Spleen (tissue), 11 donors: ENCODE data around the gene KIF1A. TPM values are rescaled to one million over a fixed set of nuclear protein-coding genes. Genes with fewer than 3 reads are reported as not detected.
"Not testable (repeated sequence)": the region's sequence is repeated elsewhere in the genome, so short reads cannot be mapped to it uniquely, and the experiment has no call there.

Source experiments
- DNase-seq: peaks from one replicate; pipeline ENCODE4 v3.0.0-alpha.2; 2020
- H3K27ac ChIP-seq, 8 donors: fragments of 200-600 bp; sonication (generic) in 7 of 8; 1 replicate in 4 of 8; 2 replicates in 4 of 8; pipeline versions ENCODE4 v1.5.0 to v1.8.0; 2016 to 2021; ENCODE audit warnings: inconsistent platforms in 4 of 8, mild to moderate bottlenecking in 4 of 8, moderate library complexity in 1 of 8
- H3K27me3 ChIP-seq, 7 donors: fragments of 200-600 bp; sonication (generic) in 6 of 7; replicated peaks in 1 of 7; 1 replicate in 4 of 7; 2 replicates in 3 of 7; pipeline versions ENCODE4 v1.5.0 to v1.8.0; 2016 to 2021; ENCODE audit warnings: inconsistent platforms in 3 of 7, mild to moderate bottlenecking in 1 of 7
- H3K36me3 ChIP-seq, 6 donors: fragments of 200-600 bp; sonication (generic) in 5 of 6; 1 replicate in 4 of 6; 2 replicates in 2 of 6; pipeline versions ENCODE4 v1.5.0 to v1.8.0; 2016 to 2021; ENCODE audit warnings: inconsistent platforms in 2 of 6
- H3K4me1 ChIP-seq, 6 donors: fragments of 200-600 bp; sonication (generic) in 5 of 6; 1 replicate in 3 of 6; 2 replicates in 3 of 6; pipeline versions ENCODE4 v1.5.0 to v1.8.0; 2016 to 2021; ENCODE audit warnings: inconsistent platforms in 3 of 6
- H3K4me3 ChIP-seq, 8 donors: fragments of 200-600 bp; sonication (generic) in 7 of 8; 1 replicate in 4 of 8; 2 replicates in 4 of 8; pipeline versions ENCODE4 v1.5.0 to v1.8.0; 2016 to 2021; ENCODE audit warnings: inconsistent platforms in 4 of 8, mild to moderate bottlenecking in 4 of 8, moderate library complexity in 2 of 8
- H3K9me3 ChIP-seq, 8 donors: fragments of 200-600 bp; sonication (generic) in 7 of 8; 1 replicate in 4 of 8; 2 replicates in 4 of 8; pipeline versions ENCODE4 v1.5.0 to v1.8.0; 2016 to 2021; ENCODE audit warnings: inconsistent platforms in 4 of 8
- CTCF ChIP-seq, 11 experiments: fragments of 200-600 bp in 7 of 11; fragments of 450-650 bp in 4 of 11; sonication (generic) in 4 of 11; IDR thresholded peaks in 8 of 11; conservative IDR thresholded peaks in 3 of 11; 1 replicate in 7 of 11; 2 replicates in 4 of 11; pipeline versions ENCODE4 v1.4.0 to v1.8.0; 2016 to 2021; ENCODE audit warnings: antibody characterized with exemption in 11 of 11, inconsistent platforms in 4 of 11, mild to moderate bottlenecking in 1 of 11
- POLR2A ChIP-seq, 3 donors: fragments of 450-650 bp; IDR thresholded peaks; one replicate each; pipeline ENCODE4 v1.5.1; 2017; ENCODE audit warnings: antibody characterized with exemption in 3 of 3, mild to moderate bottlenecking in 1 of 3
- POLR2AphosphoS5 ChIP-seq, 3 donors: sonication (generic); formaldehyde crosslinking; IDR thresholded peaks; one replicate each; pipeline ENCODE4 v1.5.1; 2017; ENCODE audit warnings: antibody characterized with exemption in 3 of 3
- WGBS, 5 donors: extraction: QIAGEN DNeasy Blood & Tissue Kit in 3 of 5; methylation state at CpG; one replicate each; pipeline versions ENCODE4 v1.1.5 to v1.1.7; 2013 to 2018; 5-methylcytosine and 5-hydroxymethylcytosine counted together
- intact Hi-C: fragments of 100-400 bp; cut with DNase I; formaldehyde crosslinking; loops from one replicate; pipeline ENCODE4 v1.15.0; 2023; ENCODE audit warnings: low total_unique reads
- polyA plus RNA-seq, 3 donors: library from polyadenylated mRNA; stranded (reverse); fragments of 200-250 nt; gene quantifications; one replicate each; pipeline ENCODE4 v1.2.1, GENCODE V29; 2013
- total RNA-seq, 7 donors: library from RNA; depleted of rRNA in 3 of 7; stranded (reverse); fragments of >200 nt in 3 of 7; fragmentation: NEBNext Ultra II Directional in 4 of 7; extraction: Animal tissue kit (Norgen Biotek cat#: 25700) in 4 of 7; gene quantifications; one replicate each; pipeline versions ENCODE4 v1.1.0 to v1.2.1, GENCODE V29; 2016 to 2021
- donor health status: healthy with polysubstance abuse.
- donor health status: DM: no; HTN: no; CAD: no; lungs with moderate emphysema.
- donor health status: DM: no; HTN: no; CAD: no.
- donor health status: Bipolar disorder and iron deficiency.
- donor health status: healthy.
- donor health status: DM: no; HTN: no; CAD: no.
- donor health status: DM: yes; HTN: yes; CAD: no.

The KIF1A gene
- total and polyA plus RNA-seq, 10 donors = 0.02 to 2.0 (median 0.55) TPM; not detected in 1

GRCh38 chr2:240692583-240693561, 127.1 kb downstream of the KIF1A start:
- DNase-seq, intact Hi-C loops, H3K36me3 ChIP-seq, H3K27me3 ChIP-seq, H3K4me3 ChIP-seq, H3K4me1 ChIP-seq, H3K27ac ChIP-seq, H3K9me3 ChIP-seq: not testable (repeated sequence)
- 64 to 92% (median 81%) methylated on average over 7 to 16 of the region's 34 CpGs for WGBS, 5 donors

- 86 to 91% (median 86%) methylated on average over 7 to 30 of the region's 37 CpGs for WGBS, 5 donors
- H3K4me1 ChIP-seq, DNase-seq, H3K27ac ChIP-seq, intact Hi-C loops, H3K4me3 ChIP-seq, H3K36me3 ChIP-seq, H3K9me3 ChIP-seq, H3K27me3 ChIP-seq: not testable (repeated sequence)
These were observed 128.2 kb downstream of the KIF1A start, which contains the start of gene AQP12A for GRCh38 chr2:240691631-240692420. AQP12A (plus strand) TSS chr2:240691866; CDS start chr2:240691914, 48 bp downstream.

GRCh38 chr2:240691075-240691427, 129.0 kb downstream of the KIF1A start:
- H3K27me3 ChIP-seq, H3K4me1 ChIP-seq, H3K9me3 ChIP-seq, H3K4me3 ChIP-seq, H3K27ac ChIP-seq, H3K36me3 ChIP-seq, intact Hi-C loops, DNase-seq: not testable (repeated sequence)
- WGBS, 5 donors = 44 to 71% (median 55%) methylated on average over 1 of the region's 2 CpGs; no CpG with 5 or more reads in 2 of the 5 donors

GRCh38 chr2:240690421-240691074, 129.5 kb downstream of the KIF1A start:
- DNase-seq, H3K4me3 ChIP-seq, H3K4me1 ChIP-seq, H3K36me3 ChIP-seq, H3K27ac ChIP-seq, H3K9me3 ChIP-seq, intact Hi-C loops, H3K27me3 ChIP-seq: not testable (repeated sequence)
- WGBS, 5 donors = 53 to 87% (median 73%) methylated on average over 5 to 8 of the region's 18 CpGs

- DNase-seq = no peak
- Histone ChIP-seq H3K9me3 (no peaks in the 10 kb centered on the region), H3K27ac (no peak overlapping the region), H3K4me3 (no peak overlapping the region), H3K4me1 (peaks cover 0 to 5% (median 0%) of the 10 kb centered on the region in 6 donors), H3K36me3 (no peaks in the 10 kb centered on the region), H3K27me3 (no peaks in the 10 kb centered on the region)
- 70 to 86% (median 82%) methylated on average over 10 to 11 of the region's 11 CpGs for WGBS, 5 donors
- no peak for TF ChIP-seq POLR2A (IDR thresholded peaks at IDR 0.05)
- TF ChIP-seq POLR2AphosphoS5 (IDR thresholded peaks at IDR 0.05) = no peak
- TF ChIP-seq CTCF (IDR thresholded peaks at IDR 0.05 in 8 of 11, conservative IDR thresholded peaks at IDR 0.05 in 3 of 11) = no peak
- intact Hi-C loops = no loop called here
These were observed 130.0 kb downstream of the KIF1A start for GRCh38 chr2:240689975-240690374.
